Liver (tissue), 9 donors: ENCODE data around the gene BTBD1. TPM values are rescaled to one million over a fixed set of nuclear protein-coding genes. Genes with fewer than 3 reads are reported as not detected.

ENCODE experiments used
- DNase-seq: peaks from one replicate; pipeline ENCODE4 v3.0.0-alpha.2; 2017; ENCODE audit warnings: low spot score
- H3K27ac ChIP-seq, 2 donors: one replicate each; pipeline ENCODE4 v1.7.0; 2013; ENCODE audit warnings: inconsistent platforms in 2 of 2, low read length in 2 of 2, control low read depth in 1 of 2, low read depth in 1 of 2, mild to moderate bottlenecking in 1 of 2
- H3K27me3 ChIP-seq, 4 donors: one replicate each; pipeline versions ENCODE4 v1.6.1 to v1.7.0; 2013; ENCODE audit warnings: low read length in 3 of 4, inconsistent platforms in 1 of 4, mild to moderate bottlenecking in 1 of 4, moderate library complexity in 1 of 4; ENCODE audit not compliant: control insufficient read depth in 4 of 4, insufficient read depth in 4 of 4
- H3K36me3 ChIP-seq, 4 donors: one replicate each; pipeline versions ENCODE4 v1.6.1 to v1.7.0; 2013; ENCODE audit warnings: low read length in 3 of 4, mild to moderate bottlenecking in 3 of 4, low read depth in 1 of 4, moderate library complexity in 1 of 4; ENCODE audit not compliant: control insufficient read depth in 4 of 4, insufficient read depth in 3 of 4
- H3K4me1 ChIP-seq, 4 donors: one replicate each; pipeline versions ENCODE4 v1.6.1 to v1.7.0; 2013; ENCODE audit warnings: low read length in 3 of 4, mild to moderate bottlenecking in 3 of 4, moderate library complexity in 1 of 4; ENCODE audit not compliant: control insufficient read depth in 4 of 4, insufficient read depth in 4 of 4
- H3K4me3 ChIP-seq, 3 donors: one replicate each; pipeline versions ENCODE4 v1.6.1 to v1.7.0; 2013; ENCODE audit warnings: low read length in 3 of 3, control low read depth in 1 of 3, low read depth in 1 of 3, mild to moderate bottlenecking in 1 of 3
- H3K9ac ChIP-seq, 2 donors: one replicate each; pipeline ENCODE4 v1.7.0; 2013; ENCODE audit warnings: low read length in 2 of 2, mild to moderate bottlenecking in 2 of 2, moderate library complexity in 2 of 2, control low read depth in 1 of 2, low read depth in 1 of 2
- H3K9me3 ChIP-seq, 4 donors: one replicate each; pipeline versions ENCODE4 v1.6.1 to v1.7.0; 2013; ENCODE audit warnings: low read length in 3 of 4; ENCODE audit not compliant: control insufficient read depth in 4 of 4
- CTCF ChIP-seq: fragments of 150-350 bp; IDR thresholded peaks from 2 replicates; pipeline ENCODE4 v1.5.1; 2017; ENCODE audit warnings: improper control_type of control experiment, low read depth, low read length; ENCODE audit not compliant: missing input control
- EGR1 ChIP-seq, 2 donors: IDR thresholded peaks; 2 replicates each; pipeline ENCODE4 v1.6.1; 2016 to 2018; ENCODE audit warnings: antibody characterized with exemption in 2 of 2, low read depth in 2 of 2
- FOXA1 ChIP-seq: IDR thresholded peaks from 2 replicates; pipeline ENCODE4 v1.6.1; 2016; ENCODE audit warnings: antibody characterized with exemption
- FOXA2 ChIP-seq: IDR thresholded peaks from 2 replicates; pipeline ENCODE4 v1.6.1; 2016; ENCODE audit warnings: antibody characterized with exemption
- GABPA ChIP-seq, 2 donors: IDR thresholded peaks in 1 of 2; conservative IDR thresholded peaks in 1 of 2; 2 replicates each; pipeline ENCODE4 v1.6.1; 2016; ENCODE audit warnings: antibody characterized with exemption in 2 of 2, mild to moderate bottlenecking in 1 of 2, moderate library complexity in 1 of 2
- HNF4A ChIP-seq, 2 donors: conservative IDR thresholded peaks; 2 replicates each; pipeline ENCODE4 v1.6.1; 2016; ENCODE audit warnings: antibody characterized with exemption in 2 of 2, mild to moderate bottlenecking in 2 of 2
- HNF4G ChIP-seq: IDR thresholded peaks from 2 replicates; pipeline ENCODE4 v1.6.1; 2016; ENCODE audit warnings: antibody characterized with exemption
- JUND ChIP-seq, 2 donors: IDR thresholded peaks; 2 replicates each; pipeline ENCODE4 v1.6.1; 2016; ENCODE audit warnings: antibody characterized with exemption in 2 of 2
- MAX ChIP-seq: IDR thresholded peaks from 2 replicates; pipeline ENCODE4 v1.6.1; 2016; ENCODE audit warnings: antibody characterized with exemption
- NR2F2 ChIP-seq: IDR thresholded peaks from 2 replicates; pipeline ENCODE4 v1.6.1; 2016; ENCODE audit warnings: antibody characterized with exemption
- RAD21 ChIP-seq, 2 donors: IDR thresholded peaks; 2 replicates each; pipeline ENCODE4 v1.6.1; 2016; ENCODE audit warnings: antibody characterized with exemption in 2 of 2, mild to moderate bottlenecking in 2 of 2
- RXRA ChIP-seq, 2 donors: IDR thresholded peaks; 2 replicates each; pipeline ENCODE4 v1.6.1; 2017 to 2018; ENCODE audit warnings: antibody characterized with exemption in 2 of 2, mild to moderate bottlenecking in 1 of 2
- SP1 ChIP-seq: IDR thresholded peaks from 2 replicates; pipeline ENCODE4 v1.6.1; 2018; ENCODE audit warnings: antibody characterized with exemption, mild to moderate bottlenecking
- TAF1 ChIP-seq: conservative IDR thresholded peaks from 2 replicates; pipeline ENCODE4 v1.6.1; 2016; ENCODE audit warnings: antibody characterized with exemption, mild to moderate bottlenecking
- YY1 ChIP-seq: IDR thresholded peaks from 2 replicates; pipeline ENCODE4 v1.6.1; 2016; ENCODE audit warnings: antibody characterized with exemption, mild to moderate bottlenecking
- WGBS: extraction: QIAGEN DNeasy Blood & Tissue Kit; methylation state at CpG from one replicate; pipeline ENCODE4 v1.1.7; 2013; 5-methylcytosine and 5-hydroxymethylcytosine counted together
- polyA plus RNA-seq, 2 donors: library from polyadenylated mRNA; stranded (reverse) in 1 of 2; unstranded in 1 of 2; fragments of 200-250 nt in 1 of 2; fragments of >200 nt in 1 of 2; fragmentation: Nextera tagmentation in 1 of 2; extraction: Ambion mirVana in 1 of 2; gene quantifications; one replicate each; pipeline versions ENCODE4 v1.2.1 to v1.2.3, GENCODE V29; 2013 to 2015
- total RNA-seq, 2 donors: library from RNA; depleted of rRNA; stranded (reverse); fragments of >200 nt; gene quantifications; one replicate each; pipeline ENCODE4 v1.2.3, GENCODE V29; 2014
- TF ChIP-seq, protein P1 (sequence below): IDR thresholded peaks from 2 replicates; pipeline ENCODE4 v1.6.1; 2016; ENCODE audit warnings: antibody characterized with exemption
- TF ChIP-seq, protein P2 (sequence below): IDR thresholded peaks from 2 replicates; pipeline ENCODE4 v1.6.1; 2016; ENCODE audit warnings: antibody characterized with exemption, mild to moderate bottlenecking
- TF ChIP-seq, protein P3 (sequence below): IDR thresholded peaks from 2 replicates; pipeline ENCODE4 v1.6.1; 2016; ENCODE audit warnings: antibody characterized with exemption
- donor health status: healthy.
- donor health status: healthy.
- donor health status: healthy.
- donor health status: healthy.
- donor health status: healthy.

Gene BTBD1
- total and polyA plus RNA-seq, 4 donors = 8.6 to 43.9 (median 27.6) TPM

DNA sequence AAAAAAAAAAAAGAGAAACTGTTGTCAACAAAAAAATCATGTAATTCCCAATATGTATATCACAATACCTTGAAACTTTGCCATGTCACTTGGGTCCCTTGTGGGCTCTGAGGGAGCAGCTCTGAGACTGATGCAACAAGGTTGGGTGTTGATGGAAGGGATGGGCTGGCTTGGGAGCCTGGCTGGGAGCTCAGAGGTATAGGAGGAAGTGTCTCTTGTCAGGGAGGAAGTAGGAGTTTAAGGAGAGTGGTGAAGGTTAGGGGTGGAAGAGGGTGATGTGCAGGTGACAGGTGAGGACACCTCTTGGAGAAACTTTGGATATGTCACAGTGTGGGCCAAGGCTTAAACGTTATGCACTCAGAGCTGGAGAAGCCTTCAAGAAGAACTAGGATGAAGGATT lies 38.4 kb upstream of the BTBD1 start:
- WGBS = 62% methylated on average over 1 of the region's 1 CpG
- H3K4me1 ChIP-seq = peaks cover 3 to 17% (median 5%) of the 10 kb centered on the region in 4 donors
- H3K4me3 ChIP-seq = no peak overlapping the region
- H3K27me3 ChIP-seq = peaks cover 2 to 8% (median 5%) of the 10 kb centered on the region in 4 donors
- DNase-seq = no peak
- H3K36me3 ChIP-seq = no peaks in the 10 kb centered on the region
- TF ChIP-seq NR2F2 (no peak), SP1 (no peak), GABPA (IDR thresholded peaks at IDR 0.05 in 1 of 2, conservative IDR thresholded peaks at IDR 0.05 in 1 of 2) (no peak), MAX (no peak), RXRA (IDR thresholded peaks at IDR 0.05) (no peak), JUND (IDR thresholded peaks at IDR 0.05) (no peak), EGR1 (IDR thresholded peaks at IDR 0.05; ENCODE audit: low read depth in 2 of 2) (no peak), HNF4G (no peak), HNF4A (conservative IDR thresholded peaks at IDR 0.05) (no peak), TAF1 (no peak), YY1 (no peak), CTCF (no peak), FOXA1 (no peak)
- TF ChIP-seq, protein P1, sequence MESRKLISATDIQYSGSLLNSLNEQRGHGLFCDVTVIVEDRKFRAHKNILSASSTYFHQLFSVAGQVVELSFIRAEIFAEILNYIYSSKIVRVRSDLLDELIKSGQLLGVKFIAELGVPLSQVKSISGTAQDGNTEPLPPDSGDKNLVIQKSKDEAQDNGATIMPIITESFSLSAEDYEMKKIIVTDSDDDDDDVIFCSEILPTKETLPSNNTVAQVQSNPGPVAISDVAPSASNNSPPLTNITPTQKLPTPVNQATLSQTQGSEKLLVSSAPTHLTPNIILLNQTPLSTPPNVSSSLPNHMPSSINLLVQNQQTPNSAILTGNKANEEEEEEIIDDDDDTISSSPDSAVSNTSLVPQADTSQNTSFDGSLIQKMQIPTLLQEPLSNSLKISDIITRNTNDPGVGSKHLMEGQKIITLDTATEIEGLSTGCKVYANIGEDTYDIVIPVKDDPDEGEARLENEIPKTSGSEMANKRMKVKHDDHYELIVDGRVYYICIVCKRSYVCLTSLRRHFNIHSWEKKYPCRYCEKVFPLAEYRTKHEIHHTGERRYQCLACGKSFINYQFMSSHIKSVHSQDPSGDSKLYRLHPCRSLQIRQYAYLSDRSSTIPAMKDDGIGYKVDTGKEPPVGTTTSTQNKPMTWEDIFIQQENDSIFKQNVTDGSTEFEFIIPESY = no peak
- TF ChIP-seq, protein P2, sequence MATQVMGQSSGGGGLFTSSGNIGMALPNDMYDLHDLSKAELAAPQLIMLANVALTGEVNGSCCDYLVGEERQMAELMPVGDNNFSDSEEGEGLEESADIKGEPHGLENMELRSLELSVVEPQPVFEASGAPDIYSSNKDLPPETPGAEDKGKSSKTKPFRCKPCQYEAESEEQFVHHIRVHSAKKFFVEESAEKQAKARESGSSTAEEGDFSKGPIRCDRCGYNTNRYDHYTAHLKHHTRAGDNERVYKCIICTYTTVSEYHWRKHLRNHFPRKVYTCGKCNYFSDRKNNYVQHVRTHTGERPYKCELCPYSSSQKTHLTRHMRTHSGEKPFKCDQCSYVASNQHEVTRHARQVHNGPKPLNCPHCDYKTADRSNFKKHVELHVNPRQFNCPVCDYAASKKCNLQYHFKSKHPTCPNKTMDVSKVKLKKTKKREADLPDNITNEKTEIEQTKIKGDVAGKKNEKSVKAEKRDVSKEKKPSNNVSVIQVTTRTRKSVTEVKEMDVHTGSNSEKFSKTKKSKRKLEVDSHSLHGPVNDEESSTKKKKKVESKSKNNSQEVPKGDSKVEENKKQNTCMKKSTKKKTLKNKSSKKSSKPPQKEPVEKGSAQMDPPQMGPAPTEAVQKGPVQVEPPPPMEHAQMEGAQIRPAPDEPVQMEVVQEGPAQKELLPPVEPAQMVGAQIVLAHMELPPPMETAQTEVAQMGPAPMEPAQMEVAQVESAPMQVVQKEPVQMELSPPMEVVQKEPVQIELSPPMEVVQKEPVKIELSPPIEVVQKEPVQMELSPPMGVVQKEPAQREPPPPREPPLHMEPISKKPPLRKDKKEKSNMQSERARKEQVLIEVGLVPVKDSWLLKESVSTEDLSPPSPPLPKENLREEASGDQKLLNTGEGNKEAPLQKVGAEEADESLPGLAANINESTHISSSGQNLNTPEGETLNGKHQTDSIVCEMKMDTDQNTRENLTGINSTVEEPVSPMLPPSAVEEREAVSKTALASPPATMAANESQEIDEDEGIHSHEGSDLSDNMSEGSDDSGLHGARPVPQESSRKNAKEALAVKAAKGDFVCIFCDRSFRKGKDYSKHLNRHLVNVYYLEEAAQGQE = no peak
- TF ChIP-seq, protein P3, sequence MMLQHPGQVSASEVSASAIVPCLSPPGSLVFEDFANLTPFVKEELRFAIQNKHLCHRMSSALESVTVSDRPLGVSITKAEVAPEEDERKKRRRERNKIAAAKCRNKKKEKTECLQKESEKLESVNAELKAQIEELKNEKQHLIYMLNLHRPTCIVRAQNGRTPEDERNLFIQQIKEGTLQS = no peak
- H3K27ac ChIP-seq = no peak overlapping the region
- H3K9ac ChIP-seq = no peak overlapping the region
- H3K9me3 ChIP-seq = no peaks in the 10 kb centered on the region

- Histone ChIP-seq H3K9ac (no peak overlapping the region), H3K27ac (no peak overlapping the region), H3K9me3 (no peaks in the 10 kb centered on the region), H3K4me3 (no peak overlapping the region), H3K4me1 (peaks cover 3 to 17% (median 5%) of the 10 kb centered on the region in 4 donors), H3K36me3 (no peaks in the 10 kb centered on the region), H3K27me3 (peaks cover 2 to 8% (median 5%) of the 10 kb centered on the region in 4 donors)
- WGBS = 79% methylated on average over 4 of the region's 4 CpGs
- DNase-seq = no peak
- TF ChIP-seq RXRA (IDR thresholded peaks at IDR 0.05) (no peak), CTCF (no peak), EGR1 (IDR thresholded peaks at IDR 0.05; ENCODE audit: low read depth in 2 of 2) (no peak), RAD21 (IDR thresholded peaks at IDR 0.05) (no peak), NR2F2 (no peak), HNF4A (conservative IDR thresholded peaks at IDR 0.05) (no peak), TAF1 (no peak), SP1 (no peak), YY1 (no peak), FOXA2 (no peak), FOXA1 (no peak), GABPA (IDR thresholded peaks at IDR 0.05 in 1 of 2, conservative IDR thresholded peaks at IDR 0.05 in 1 of 2) (no peak), HNF4G (no peak)
- TF ChIP-seq, protein P1 = no peak
Observed at GRCh38 chr15:83104141-83104540, 37.1 kb upstream of the BTBD1 start.
